RWPE1 (cell line): ENCODE results near the gene PDIA5.

ENCODE experiments used
- CTCF ChIA-PET: fragments of 350-600 bp; sonication (Branson Sonifier 250); formaldehyde crosslinking; extraction: SDS; loops from one replicate; lab custom pipeline; 2021; lab: Yijun Ruan, JAX
- POLR2A ChIA-PET: fragments of 400-600 bp; formaldehyde crosslinking; extraction: SDS; loops from one replicate; lab custom pipeline; 2020; ENCODE audit warnings: antibody characterized with exemption; ENCODE audit not compliant: low non-redundant PET; lab: Yijun Ruan, JAX
- DNase-seq: peaks from one replicate; pipeline ENCODE4 v3.0.0; 2012; ENCODE audit warnings: low spot score
- H3K27ac ChIP-seq: fragments of 450-650 bp; 2 replicates; pipeline ENCODE4 v1.5.1; 2017
- TF ChIP-seq, protein P1 (sequence below): fragments of 450-650 bp; conservative IDR thresholded peaks from 2 replicates; pipeline ENCODE4 v1.5.1; 2017; ENCODE audit warnings: low read depth, mild to moderate bottlenecking

PDIA5 gene

DNA sequence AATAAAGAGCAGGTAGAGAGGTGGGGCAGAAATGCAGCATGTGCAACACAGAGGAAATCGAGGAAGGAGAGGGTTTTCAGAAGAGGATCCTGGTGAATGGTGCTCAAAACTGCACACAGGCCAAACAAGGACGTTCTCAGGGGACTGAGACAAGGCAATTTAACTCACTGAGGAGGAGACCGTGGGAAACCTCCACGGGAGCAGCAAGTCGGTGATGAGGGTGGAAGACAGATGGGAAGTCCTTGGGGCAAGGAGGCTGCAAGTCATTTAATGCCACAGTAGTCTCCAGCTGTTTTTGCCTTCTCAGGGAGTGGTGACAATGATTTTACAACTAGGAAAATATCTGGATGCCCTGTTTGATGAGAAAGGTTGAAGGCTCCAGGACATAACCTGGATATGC lies 11.5 kb upstream of the PDIA5 start:
- no peak overlapping the region for H3K27ac ChIP-seq
- TF ChIP-seq, protein P1, sequence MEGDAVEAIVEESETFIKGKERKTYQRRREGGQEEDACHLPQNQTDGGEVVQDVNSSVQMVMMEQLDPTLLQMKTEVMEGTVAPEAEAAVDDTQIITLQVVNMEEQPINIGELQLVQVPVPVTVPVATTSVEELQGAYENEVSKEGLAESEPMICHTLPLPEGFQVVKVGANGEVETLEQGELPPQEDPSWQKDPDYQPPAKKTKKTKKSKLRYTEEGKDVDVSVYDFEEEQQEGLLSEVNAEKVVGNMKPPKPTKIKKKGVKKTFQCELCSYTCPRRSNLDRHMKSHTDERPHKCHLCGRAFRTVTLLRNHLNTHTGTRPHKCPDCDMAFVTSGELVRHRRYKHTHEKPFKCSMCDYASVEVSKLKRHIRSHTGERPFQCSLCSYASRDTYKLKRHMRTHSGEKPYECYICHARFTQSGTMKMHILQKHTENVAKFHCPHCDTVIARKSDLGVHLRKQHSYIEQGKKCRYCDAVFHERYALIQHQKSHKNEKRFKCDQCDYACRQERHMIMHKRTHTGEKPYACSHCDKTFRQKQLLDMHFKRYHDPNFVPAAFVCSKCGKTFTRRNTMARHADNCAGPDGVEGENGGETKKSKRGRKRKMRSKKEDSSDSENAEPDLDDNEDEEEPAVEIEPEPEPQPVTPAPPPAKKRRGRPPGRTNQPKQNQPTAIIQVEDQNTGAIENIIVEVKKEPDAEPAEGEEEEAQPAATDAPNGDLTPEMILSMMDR, result no peak
- POLR2A ChIA-PET, result no interaction called here
- DNase-seq, result no peak
- CTCF ChIA-PET, result no interaction called here

GRCh38 chr3:123058505-123058904 lies 8.3 kb upstream of the PDIA5 start:
- CTCF ChIA-PET, result no interaction called here
- no peak for DNase-seq
- POLR2A ChIA-PET, result no interaction called here
- TF ChIP-seq, protein P1, result no peak
- no peak overlapping the region for H3K27ac ChIP-seq

GRCh38 chr3:123060054-123060453 lies 6.8 kb upstream of the PDIA5 start:
- TF ChIP-seq, protein P1, result no peak
- ChIA-PET POLR2A (no interaction called here), CTCF (interaction anchor here (0.6 kb wide), 1 partner anchor 16 kb away, joined by 3 read pairs; no protein-coding TSS in a partner anchor)
- no peak overlapping the region for H3K27ac ChIP-seq
- DNase-seq, result no peak

DNA sequence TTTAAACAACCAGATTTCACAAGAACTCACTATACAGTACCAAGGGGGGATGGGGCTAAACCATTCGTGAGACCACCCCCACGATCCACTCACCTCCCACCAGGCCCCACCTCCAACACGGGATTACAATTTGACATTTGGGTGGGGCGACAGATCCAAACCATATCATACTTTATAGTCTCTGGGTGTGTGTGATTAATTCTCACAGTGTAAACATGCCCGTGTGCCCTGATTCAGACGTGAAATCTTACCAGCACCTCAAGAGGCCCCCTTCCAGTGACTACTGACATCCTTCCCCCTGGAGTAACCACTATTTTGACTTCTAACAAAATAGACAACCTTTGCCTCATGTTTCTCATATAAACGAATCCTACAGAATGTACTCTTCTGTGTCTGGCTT lies 5.0 kb upstream of the PDIA5 start:
- TF ChIP-seq, protein P1, result no peak
- ChIA-PET CTCF (interaction anchor here (0.6 kb wide), 1 partner anchor 86 kb away, joined by 3 read pairs; no protein-coding TSS in a partner anchor), POLR2A (no interaction called here)
- H3K27ac ChIP-seq, result no peak overlapping the region
- DNase-seq, result no peak

GRCh38 chr3:123063034-123063433 lies 3.8 kb upstream of the PDIA5 start:
- TF ChIP-seq, protein P1, result no peak
- no peak overlapping the region for H3K27ac ChIP-seq
- CTCF ChIA-PET, result no interaction called here
- no peak for DNase-seq
- POLR2A ChIA-PET, result no interaction called here

DNA sequence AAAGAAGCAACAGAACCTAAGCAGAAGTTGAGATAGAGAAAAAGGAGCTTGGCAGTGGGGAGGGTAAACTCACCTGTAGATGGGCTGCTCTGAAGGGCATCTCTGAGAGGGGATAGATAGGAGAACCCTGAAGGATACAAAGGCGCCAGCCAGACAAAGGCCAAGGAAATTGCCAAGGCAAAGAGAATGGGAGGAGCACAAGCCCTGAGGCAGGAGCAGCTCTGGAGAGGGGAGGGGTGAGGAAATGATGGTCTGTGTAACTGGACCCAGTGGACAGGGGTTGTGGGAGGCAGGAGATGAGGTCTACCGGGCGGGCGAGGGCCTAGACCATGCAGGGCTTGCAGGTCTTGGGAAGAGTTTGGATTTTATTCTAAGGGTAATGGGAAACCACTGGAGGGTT lies 2.3 kb upstream of the PDIA5 start:
- no peak for DNase-seq
- ChIA-PET POLR2A (no interaction called here), CTCF (no interaction called here)
- H3K27ac ChIP-seq, result no peak overlapping the region
- TF ChIP-seq, protein P1, result no peak
